ENCODE data around the gene C1orf50. TPM values are rescaled to one million over a fixed set of nuclear protein-coding genes. Genes with fewer than 3 reads are reported as not detected.
A peak's percentile ranks its signal among the peaks of the same experiment; 100 is the strongest.
"Not testable (repeated sequence)": the region's sequence is repeated elsewhere in the genome, so short reads cannot be mapped to it uniquely, and the experiment has no call there.

C1orf50 gene
- 10 to 100 TPM; 12.4 to 15.3 (median 13.9) TPM for total RNA-seq
- 7.5 TPM for total RNA-seq (2013)
- 6.0 to 23.3 (median 13.3) reads per million in 29 experiments for total RNA-seq

DNA sequence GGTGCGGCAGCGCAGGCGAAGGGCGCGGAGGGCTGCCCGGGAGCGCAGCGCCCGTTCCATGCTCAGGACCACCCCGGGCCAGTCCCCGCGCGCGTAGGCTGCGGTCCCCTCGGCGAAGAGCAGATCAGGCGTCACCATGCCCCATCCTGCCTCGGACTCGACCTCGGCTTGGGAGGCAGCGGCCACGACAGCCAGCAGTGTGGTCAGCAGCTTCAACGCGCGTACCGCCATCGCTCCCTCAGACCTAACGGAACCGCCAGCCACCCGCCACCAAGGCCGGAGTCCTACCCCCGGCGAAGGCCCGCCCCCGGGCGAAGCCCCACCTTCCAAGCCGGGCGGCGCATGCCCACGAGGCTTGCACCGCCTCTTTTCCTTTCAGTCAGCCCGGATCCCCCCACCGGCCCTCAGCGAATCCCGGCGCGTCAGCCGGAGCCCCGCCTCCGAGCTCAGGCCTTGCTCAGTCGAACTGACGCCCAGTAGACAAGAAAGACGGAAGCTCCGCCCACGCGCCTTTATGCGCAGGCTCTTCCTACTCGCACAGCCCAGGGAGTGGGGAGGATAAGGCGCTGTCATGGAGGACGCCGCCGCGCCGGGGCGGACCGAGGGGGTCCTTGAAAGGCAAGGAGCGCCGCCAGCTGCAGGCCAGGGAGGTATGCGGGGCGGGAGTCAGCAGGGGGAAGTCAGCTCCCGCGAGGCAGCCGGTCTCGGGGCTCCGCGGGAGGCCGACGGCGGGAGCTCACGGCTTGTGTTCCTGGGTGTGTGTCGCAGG lies at the start of gene C1orf50, which contains the start of gene P3H1:
C1orf50 (plus strand) TSS at position 509 of the 769 bp plus-strand sequence; CDS start at position 572, 63 bp downstream.
P3H1 (minus strand) TSS at position 288 of the 769 bp plus-strand sequence; CDS start at position 231, 57 bp downstream.
- Histone ChIP-seq H3K9me3 (no peaks in the 10 kb centered on the region), H3K36me3 (ENCODE audit: control insufficient read depth in 2 of 2, extremely low read depth in 1 of 2, insufficient read depth in 1 of 2, low read length in 1 of 2) (peaks cover 0 to 3% of the 10 kb centered on the region in 2 donors), H3K27ac (ENCODE audit: low read length) (peak within 1 kb of the TSS; percentile 66), H3K4me1 (ENCODE audit: control insufficient read depth in 1 of 2, extremely low read depth in 1 of 2, insufficient read depth in 2 of 2, low read length in 2 of 2) (peaks cover 22 to 38% of the 10 kb centered on the region in 2 experiments), H3K4me3 (ENCODE audit: control insufficient read depth in 1 of 2, extremely low read depth in 1 of 2, low read length in 1 of 2) (peak within 1 kb of the TSS; percentile 81 to 86), H3K27me3 (replicated peaks in 1 of 2; ENCODE audit: control insufficient read depth in 2 of 2, extremely low read depth in 1 of 2, insufficient read depth in 2 of 2, low read length in 1 of 2) (no peaks in the 10 kb centered on the region)
- DNase-seq (peak; percentile 99 to 100 (median 100)), ATAC-seq (replicated peaks in 1 of 4) (peak; percentile 92 to 96 (median 92))
- H3K4me3 Mint-ChIP-seq, result no peak within 1 kb of the TSS
- no peaks in the 10 kb centered on the region for H3K27me3 Mint-ChIP-seq
- H3K36me3 Mint-ChIP-seq, result peaks cover 10% of the 10 kb centered on the region
- no peaks in the 10 kb centered on the region for H3K9me3 Mint-ChIP-seq
- peaks cover 34 to 45% (median 36%) of the 10 kb centered on the region in 3 donors for H3K4me1 Mint-ChIP-seq
- WGBS (ENCODE audit: insufficient coverage), result under 1% methylated on average over 81 of the region's 82 CpGs
- POLR2A ChIA-PET, result interaction anchor here (0.5 to 1.7 kb wide), 16 partner anchors 12 to 594 kb away, joined by 3 to 9 read pairs (median 3); partner anchors contain the start of genes ZNF691 (in 2 of the 2), ERMAP (in 1 of the 2), SVBP (in 1 of the 2) and YBX1 (in 1 of the 2)
- peak within 1 kb of the TSS; percentile 92 for H3K27ac Mint-ChIP-seq
- CTCF ChIA-PET, result interaction anchor here (0.6 to 2.3 kb wide), 16 partner anchors 8 to 433 kb away, joined by 3 to 16 read pairs (median 4); partner anchors contain the start of genes ERMAP (in 1 of the 2), SVBP (in 1 of the 2), YBX1 (in 1 of the 2) and ZNF691 (in 1 of the 2)

DNA sequence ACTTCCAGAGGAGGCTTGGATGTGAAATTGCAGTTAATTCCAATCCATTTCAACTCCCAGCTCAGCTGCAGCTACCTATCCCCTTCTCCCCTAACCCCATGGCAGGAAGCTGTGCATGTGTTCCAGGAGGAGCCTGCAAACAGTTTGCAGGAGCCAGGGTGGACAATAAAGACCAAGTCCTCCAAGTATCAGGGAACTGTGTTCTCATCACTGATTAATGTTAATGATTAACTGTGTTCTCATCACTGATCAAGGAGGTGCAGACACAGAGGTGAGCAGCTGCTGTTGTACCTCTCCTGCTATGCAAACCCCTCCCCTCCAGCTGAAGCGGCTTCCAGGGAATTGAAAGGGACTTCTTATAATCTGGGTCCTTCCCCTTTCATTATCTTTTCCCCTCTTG lies 46.2 kb upstream of the C1orf50 start:
- Histone ChIP-seq H3K27me3 (replicated peaks in 1 of 2; ENCODE audit: control insufficient read depth in 2 of 2, extremely low read depth in 1 of 2, insufficient read depth in 2 of 2, low read length in 1 of 2) (no peaks in the 10 kb centered on the region), H3K9me3 (no peaks in the 10 kb centered on the region), H3K4me1 (ENCODE audit: control insufficient read depth in 1 of 2, extremely low read depth in 1 of 2, insufficient read depth in 2 of 2, low read length in 2 of 2) (no peaks in the 10 kb centered on the region), H3K4me3 (ENCODE audit: control insufficient read depth in 1 of 2, extremely low read depth in 1 of 2, low read length in 1 of 2) (no peak overlapping the region), H3K36me3 (ENCODE audit: control insufficient read depth in 2 of 2, extremely low read depth in 1 of 2, insufficient read depth in 1 of 2, low read length in 1 of 2) (peaks cover 0 to 5% of the 10 kb centered on the region in 2 donors), H3K27ac (ENCODE audit: low read length) (no peak overlapping the region)
- peaks cover 0 to 4% (median 0%) of the 10 kb centered on the region in 3 donors for H3K9me3 Mint-ChIP-seq
- no peaks in the 10 kb centered on the region for H3K27me3 Mint-ChIP-seq
- no peaks in the 10 kb centered on the region for H3K4me1 Mint-ChIP-seq
- no peak overlapping the region for H3K4me3 Mint-ChIP-seq
- peaks cover 25% of the 10 kb centered on the region for H3K36me3 Mint-ChIP-seq
- H3K27ac Mint-ChIP-seq, result no peak overlapping the region
- no peak for ATAC-seq (replicated peaks in 1 of 4)
- DNase-seq, result no peak
- ChIA-PET POLR2A (no interaction called here), CTCF (no interaction called here)
- WGBS (ENCODE audit: insufficient coverage), result no CpG with 5 or more reads among the region's 1 CpG

DNA sequence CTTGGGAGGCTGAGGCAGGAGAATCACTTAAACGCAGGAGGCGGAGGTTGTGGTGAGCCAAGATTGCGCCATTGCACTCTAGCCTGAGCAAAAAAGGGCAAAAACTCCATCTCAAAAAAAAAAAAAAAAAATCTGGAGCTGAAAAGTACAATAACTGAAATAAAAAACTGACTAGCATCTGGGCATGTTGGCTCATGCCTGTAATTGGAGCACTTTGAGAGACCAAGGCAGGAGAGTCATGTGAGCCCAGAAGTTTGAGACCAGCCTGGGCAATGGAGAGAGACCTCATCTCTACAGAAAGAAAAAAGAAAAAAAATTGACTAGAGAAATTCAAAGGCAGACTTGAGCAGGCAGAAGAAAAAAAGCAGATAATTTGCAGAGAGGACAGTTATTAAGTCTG lies 45.1 kb upstream of the C1orf50 start:
- no CpG with 5 or more reads among the region's 3 CpGs for WGBS (ENCODE audit: insufficient coverage)
- ChIA-PET POLR2A (no interaction called here), CTCF (interaction anchor here in 1 of 2 donors (0.7 kb wide), 1 partner anchor 23 kb away, joined by 5 read pairs; no protein-coding TSS in a partner anchor)
- H3K36me3 Mint-ChIP-seq, result peaks cover 18% of the 10 kb centered on the region
- no peak for DNase-seq
- no peak overlapping the region for H3K27ac ChIP-seq (ENCODE audit: low read length)
- H3K4me1 ChIP-seq (ENCODE audit: control insufficient read depth in 1 of 2, extremely low read depth in 1 of 2, insufficient read depth in 2 of 2, low read length in 2 of 2), result no peaks in the 10 kb centered on the region
- H3K27ac Mint-ChIP-seq, result no peak overlapping the region
- no peaks in the 10 kb centered on the region for H3K27me3 ChIP-seq (replicated peaks in 1 of 2; ENCODE audit: control insufficient read depth in 2 of 2, extremely low read depth in 1 of 2, insufficient read depth in 2 of 2, low read length in 1 of 2)
- no peak overlapping the region for H3K4me3 Mint-ChIP-seq
- no peaks in the 10 kb centered on the region for H3K36me3 ChIP-seq (ENCODE audit: control insufficient read depth in 2 of 2, extremely low read depth in 1 of 2, insufficient read depth in 1 of 2, low read length in 1 of 2)
- H3K9me3 Mint-ChIP-seq, result no peaks in the 10 kb centered on the region
- no peak for ATAC-seq (replicated peaks in 1 of 4)
- H3K9me3 ChIP-seq, result no peaks in the 10 kb centered on the region
- no peaks in the 10 kb centered on the region for H3K27me3 Mint-ChIP-seq
- no peaks in the 10 kb centered on the region for H3K4me1 Mint-ChIP-seq
- H3K4me3 ChIP-seq (ENCODE audit: control insufficient read depth in 1 of 2, extremely low read depth in 1 of 2, low read length in 1 of 2), result no peak overlapping the region

DNA sequence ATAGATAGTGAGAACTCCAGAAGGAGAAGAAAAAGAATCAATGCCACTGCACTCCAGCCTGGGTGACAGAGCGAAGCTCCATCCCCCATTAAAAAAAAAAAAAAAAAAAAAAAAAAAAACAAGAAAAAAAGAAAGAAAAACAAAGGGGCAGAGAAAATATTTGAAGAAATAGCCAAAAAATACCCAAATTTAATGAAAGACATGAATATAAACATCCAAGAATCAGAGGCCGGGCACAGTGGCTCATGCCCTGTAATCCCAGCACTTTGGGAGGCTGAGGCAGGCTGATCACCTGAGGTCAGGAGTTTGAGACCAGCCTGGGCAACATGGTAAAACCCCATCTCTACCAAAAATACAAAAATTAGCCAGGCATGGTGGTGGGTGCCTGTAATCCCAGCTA lies 44.6 kb upstream of the C1orf50 start:
- CTCF ChIA-PET, result interaction anchor here in 1 of 2 donors (0.7 kb wide), 1 partner anchor 24 kb away, joined by 5 read pairs; no protein-coding TSS in a partner anchor
- POLR2A ChIA-PET; H3K27ac ChIP-seq (ENCODE audit: low read length); ATAC-seq (replicated peaks in 1 of 4); DNase-seq; H3K27me3 ChIP-seq (replicated peaks in 1 of 2; ENCODE audit: control insufficient read depth in 2 of 2, extremely low read depth in 1 of 2, insufficient read depth in 2 of 2, low read length in 1 of 2); H3K4me3 Mint-ChIP-seq; H3K27me3 Mint-ChIP-seq; H3K4me1 Mint-ChIP-seq; H3K4me3 ChIP-seq (ENCODE audit: control insufficient read depth in 1 of 2, extremely low read depth in 1 of 2, low read length in 1 of 2); H3K27ac Mint-ChIP-seq; H3K4me1 ChIP-seq (ENCODE audit: control insufficient read depth in 1 of 2, extremely low read depth in 1 of 2, insufficient read depth in 2 of 2, low read length in 2 of 2); H3K9me3 ChIP-seq; H3K36me3 ChIP-seq (ENCODE audit: control insufficient read depth in 2 of 2, extremely low read depth in 1 of 2, insufficient read depth in 1 of 2, low read length in 1 of 2); H3K9me3 Mint-ChIP-seq: not testable (repeated sequence)
- no CpG with 5 or more reads among the region's 2 CpGs for WGBS (ENCODE audit: insufficient coverage)
- peaks cover 13% of the 10 kb centered on the region for H3K36me3 Mint-ChIP-seq

DNA sequence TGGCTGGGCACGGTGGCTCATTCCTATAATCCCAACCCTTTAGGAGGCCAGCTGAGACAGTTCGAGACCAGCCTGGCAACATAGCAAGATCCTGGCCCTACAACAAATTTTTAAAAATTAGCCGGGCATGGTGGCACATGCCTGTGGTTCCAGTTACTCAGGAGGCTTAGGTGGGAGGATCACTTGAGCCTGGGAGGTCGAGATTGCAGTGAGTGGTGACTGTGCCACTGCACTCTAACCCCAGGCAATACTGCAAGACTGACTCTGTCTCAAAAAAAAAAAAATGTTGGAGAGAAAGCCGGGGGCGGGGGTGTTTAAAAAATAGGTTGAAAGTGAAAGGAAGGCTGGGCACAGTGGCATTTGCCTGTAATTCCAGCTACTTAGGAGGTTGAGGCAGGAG lies 43.5 kb upstream of the C1orf50 start:
- Mint-ChIP-seq H3K4me3 (no peak overlapping the region), H3K4me1 (no peaks in the 10 kb centered on the region), H3K9me3 (no peaks in the 10 kb centered on the region), H3K27me3 (no peaks in the 10 kb centered on the region), H3K27ac (no peak overlapping the region), H3K36me3 (peaks cover 4% of the 10 kb centered on the region)
- POLR2A ChIA-PET, result no interaction called here
- H3K36me3 ChIP-seq (ENCODE audit: control insufficient read depth in 2 of 2, extremely low read depth in 1 of 2, insufficient read depth in 1 of 2, low read length in 1 of 2), result no peaks in the 10 kb centered on the region
- WGBS (ENCODE audit: insufficient coverage), result 76% methylated on average over 3 of the region's 6 CpGs
- H3K27ac ChIP-seq (ENCODE audit: low read length), result no peak overlapping the region
- no peak for DNase-seq
- H3K9me3 ChIP-seq, result no peaks in the 10 kb centered on the region
- H3K4me1 ChIP-seq (ENCODE audit: control insufficient read depth in 1 of 2, extremely low read depth in 1 of 2, insufficient read depth in 2 of 2, low read length in 2 of 2), result no peaks in the 10 kb centered on the region
- H3K4me3 ChIP-seq (ENCODE audit: control insufficient read depth in 1 of 2, extremely low read depth in 1 of 2, low read length in 1 of 2), result no peak overlapping the region
- CTCF ChIA-PET, result interaction anchor here in 1 of 2 donors (0.7 kb wide), 1 partner anchor 1959 kb away, joined by 3 read pairs; no protein-coding TSS in a partner anchor
- no peaks in the 10 kb centered on the region for H3K27me3 ChIP-seq (replicated peaks in 1 of 2; ENCODE audit: control insufficient read depth in 2 of 2, extremely low read depth in 1 of 2, insufficient read depth in 2 of 2, low read length in 1 of 2)
- no peak for ATAC-seq (replicated peaks in 1 of 4)

DNA sequence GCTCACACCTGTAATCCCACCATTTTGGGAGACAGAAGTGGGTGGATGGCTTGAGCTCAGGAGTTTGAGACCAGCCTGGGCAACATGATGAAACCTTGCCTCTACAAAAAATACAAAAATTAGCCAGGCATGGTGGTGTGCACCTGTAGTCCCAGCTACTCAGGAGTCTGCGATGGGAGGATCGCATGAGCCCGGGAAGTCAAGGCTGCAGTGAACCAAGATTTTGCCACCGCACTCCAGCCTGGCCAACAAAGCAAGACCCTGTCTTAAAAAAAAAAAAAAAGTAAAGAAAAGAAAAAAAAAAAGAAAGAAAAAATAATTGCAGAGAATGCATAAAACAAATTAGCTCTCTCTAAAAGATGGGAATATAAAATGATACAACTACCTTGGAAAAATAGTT lies 41.2 kb upstream of the C1orf50 start:
- POLR2A ChIA-PET, H3K9me3 ChIP-seq: not testable (repeated sequence)
- CTCF ChIA-PET, result interaction anchor here (0.6 to 0.7 kb wide), 3 partner anchors 95 to 348 kb away, joined by 3 to 10 read pairs (median 4); no protein-coding TSS in a partner anchor

More for the DNA sequence above, 41.2 kb upstream of the C1orf50 start:
- not testable (repeated sequence) for H3K9me3 Mint-ChIP-seq; ATAC-seq (replicated peaks in 1 of 4); H3K27ac Mint-ChIP-seq; H3K4me1 Mint-ChIP-seq; H3K4me3 ChIP-seq (ENCODE audit: control insufficient read depth in 1 of 2, extremely low read depth in 1 of 2, low read length in 1 of 2); H3K27me3 Mint-ChIP-seq; H3K27me3 ChIP-seq (replicated peaks in 1 of 2; ENCODE audit: control insufficient read depth in 2 of 2, extremely low read depth in 1 of 2, insufficient read depth in 2 of 2, low read length in 1 of 2); H3K27ac ChIP-seq (ENCODE audit: low read length); DNase-seq; H3K36me3 Mint-ChIP-seq; H3K4me1 ChIP-seq (ENCODE audit: control insufficient read depth in 1 of 2, extremely low read depth in 1 of 2, insufficient read depth in 2 of 2, low read length in 2 of 2); H3K36me3 ChIP-seq (ENCODE audit: control insufficient read depth in 2 of 2, extremely low read depth in 1 of 2, insufficient read depth in 1 of 2, low read length in 1 of 2); H3K4me3 Mint-ChIP-seq
- 100% methylated on average over 3 of the region's 4 CpGs for WGBS (ENCODE audit: insufficient coverage)
